ENCODE measurements around the gene OR2A5. TPM values are rescaled to one million over a fixed set of nuclear protein-coding genes. Genes with fewer than 3 reads are reported as not detected.
"Not testable (repeated sequence)": the region's sequence is repeated elsewhere in the genome, so short reads cannot be mapped to it uniquely, and the experiment has no call there.

Gene OR2A5
- total RNA-seq, 6 donors from 2014 or later, result not detected

DNA sequence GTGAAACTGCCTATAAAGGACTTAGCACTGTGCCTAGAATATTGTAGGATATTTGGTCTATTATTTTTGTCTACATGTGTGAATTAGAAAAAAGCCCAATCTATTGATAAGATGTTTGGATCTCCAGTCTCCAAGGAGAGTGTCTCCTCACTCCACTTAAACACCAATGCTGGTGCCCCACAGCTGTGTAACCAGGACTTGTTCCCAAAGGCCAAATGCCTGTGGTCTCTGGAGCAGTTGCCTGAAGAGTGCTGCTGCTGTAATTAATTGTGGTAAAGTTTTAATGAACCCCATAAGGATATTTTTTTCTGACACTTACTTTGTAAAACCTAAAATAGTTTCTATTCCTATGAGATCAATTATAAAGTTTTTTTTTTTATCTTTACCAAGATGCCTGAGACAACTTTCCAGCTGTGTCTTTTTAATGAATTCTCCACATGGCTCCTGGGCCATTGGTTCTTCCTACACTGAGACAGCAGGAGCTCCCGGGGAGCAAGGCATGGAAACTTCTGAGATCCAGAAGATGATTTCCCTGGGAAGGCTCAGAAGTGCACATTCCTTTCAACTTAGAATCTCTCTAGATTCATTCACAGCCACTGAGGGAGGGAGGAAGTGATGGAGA, 11.2 kb upstream of the OR2A5 start:
- ATAC-seq (ENCODE audit: low FRiP score in 2 of 2) (no peak), DNase-seq (no peak)
- H3K27ac ChIP-seq, result no peak overlapping the region

DNA sequence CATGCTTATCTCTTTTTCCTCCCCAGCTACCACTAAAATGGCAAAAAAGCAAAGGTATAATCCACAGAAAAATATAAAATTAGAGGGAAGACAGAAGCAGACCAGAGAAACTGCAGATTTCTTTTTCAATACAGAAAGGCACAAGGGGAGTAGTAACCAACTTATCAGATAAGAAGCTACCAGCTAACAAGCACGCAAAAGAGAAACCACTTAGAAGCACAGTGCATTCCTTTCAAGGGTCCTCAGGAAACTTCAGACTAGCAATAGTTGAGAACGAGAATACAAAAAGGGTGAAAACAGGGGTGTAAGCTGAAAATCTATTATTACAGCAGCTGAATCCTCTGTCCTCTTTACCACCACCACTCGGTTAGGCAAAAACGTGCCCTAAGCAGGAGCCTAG, 9.9 kb upstream of the OR2A5 start:
- no peak for TF ChIP-seq POLR2AphosphoS5 (IDR thresholded peaks at IDR 0.05)
- Histone ChIP-seq H3K27ac (no peak overlapping the region), H3K4me3 (no peak overlapping the region), H3K27me3 (no peaks in the 10 kb centered on the region), H3K4me1 (no peaks in the 10 kb centered on the region), H3K9me3 (no peaks in the 10 kb centered on the region), H3K36me3 (no peaks in the 10 kb centered on the region)
- DNase-seq (no peak), ATAC-seq (ENCODE audit: low FRiP score in 2 of 2) (no peak)
- 57 to 58% methylated on average over 4 of the region's 4 CpGs for WGBS, 2 donors

More for the DNA sequence above, 11.2 kb upstream of the OR2A5 start:
- H3K36me3 ChIP-seq, result no peaks in the 10 kb centered on the region
- WGBS, 2 donors, result 62 to 85% methylated on average over 1 of the region's 1 CpG
- no peaks in the 10 kb centered on the region for H3K27me3 ChIP-seq
- H3K4me1 ChIP-seq, result no peaks in the 10 kb centered on the region
- TF ChIP-seq, protein P1, sequence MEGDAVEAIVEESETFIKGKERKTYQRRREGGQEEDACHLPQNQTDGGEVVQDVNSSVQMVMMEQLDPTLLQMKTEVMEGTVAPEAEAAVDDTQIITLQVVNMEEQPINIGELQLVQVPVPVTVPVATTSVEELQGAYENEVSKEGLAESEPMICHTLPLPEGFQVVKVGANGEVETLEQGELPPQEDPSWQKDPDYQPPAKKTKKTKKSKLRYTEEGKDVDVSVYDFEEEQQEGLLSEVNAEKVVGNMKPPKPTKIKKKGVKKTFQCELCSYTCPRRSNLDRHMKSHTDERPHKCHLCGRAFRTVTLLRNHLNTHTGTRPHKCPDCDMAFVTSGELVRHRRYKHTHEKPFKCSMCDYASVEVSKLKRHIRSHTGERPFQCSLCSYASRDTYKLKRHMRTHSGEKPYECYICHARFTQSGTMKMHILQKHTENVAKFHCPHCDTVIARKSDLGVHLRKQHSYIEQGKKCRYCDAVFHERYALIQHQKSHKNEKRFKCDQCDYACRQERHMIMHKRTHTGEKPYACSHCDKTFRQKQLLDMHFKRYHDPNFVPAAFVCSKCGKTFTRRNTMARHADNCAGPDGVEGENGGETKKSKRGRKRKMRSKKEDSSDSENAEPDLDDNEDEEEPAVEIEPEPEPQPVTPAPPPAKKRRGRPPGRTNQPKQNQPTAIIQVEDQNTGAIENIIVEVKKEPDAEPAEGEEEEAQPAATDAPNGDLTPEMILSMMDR (IDR thresholded peaks at IDR 0.05), result no peak
- TF ChIP-seq EP300 (IDR thresholded peaks at IDR 0.05) (no peak), POLR2A (IDR thresholded peaks at IDR 0.05) (no peak), POLR2AphosphoS5 (IDR thresholded peaks at IDR 0.05) (no peak)
- H3K4me3 ChIP-seq, result no peak overlapping the region
- no peaks in the 10 kb centered on the region for H3K9me3 ChIP-seq

DNA sequence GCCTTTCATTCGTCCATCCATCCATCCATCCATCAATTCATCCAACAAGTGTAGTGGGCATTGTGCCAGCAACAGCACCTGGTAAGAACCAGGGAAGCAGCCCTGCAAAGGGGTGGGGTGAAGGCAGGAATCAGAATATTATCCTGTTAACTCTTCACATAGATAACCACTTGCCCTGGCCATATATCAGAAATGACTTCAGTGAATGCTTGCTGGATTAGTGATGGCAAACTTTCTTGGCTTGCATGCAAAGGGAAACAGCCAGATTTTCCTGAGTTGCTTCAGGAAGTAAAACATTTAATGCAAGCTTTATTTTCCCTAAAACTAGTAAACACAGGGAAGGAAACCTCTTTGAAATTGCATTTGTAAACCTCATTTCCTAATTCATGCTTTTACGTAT, 743 bp downstream of the OR2A5 start:
- Histone ChIP-seq H3K27me3 (no peaks in the 10 kb centered on the region), H3K4me1 (no peaks in the 10 kb centered on the region), H3K36me3 (no peaks in the 10 kb centered on the region), H3K4me3 (no peak overlapping the region), H3K27ac (no peak overlapping the region), H3K9me3 (no peaks in the 10 kb centered on the region)
- DNase-seq, result no peak
- 55 to 64% methylated on average over 2 of the region's 2 CpGs for WGBS, 2 donors
- TF ChIP-seq POLR2A (IDR thresholded peaks at IDR 0.05), result no peak
- no peak for TF ChIP-seq POLR2AphosphoS5 (IDR thresholded peaks at IDR 0.05)
- TF ChIP-seq, protein P1 (IDR thresholded peaks at IDR 0.05), result no peak
- no peak for TF ChIP-seq EP300 (IDR thresholded peaks at IDR 0.05)
- ATAC-seq (ENCODE audit: low FRiP score in 2 of 2), result no peak

DNA sequence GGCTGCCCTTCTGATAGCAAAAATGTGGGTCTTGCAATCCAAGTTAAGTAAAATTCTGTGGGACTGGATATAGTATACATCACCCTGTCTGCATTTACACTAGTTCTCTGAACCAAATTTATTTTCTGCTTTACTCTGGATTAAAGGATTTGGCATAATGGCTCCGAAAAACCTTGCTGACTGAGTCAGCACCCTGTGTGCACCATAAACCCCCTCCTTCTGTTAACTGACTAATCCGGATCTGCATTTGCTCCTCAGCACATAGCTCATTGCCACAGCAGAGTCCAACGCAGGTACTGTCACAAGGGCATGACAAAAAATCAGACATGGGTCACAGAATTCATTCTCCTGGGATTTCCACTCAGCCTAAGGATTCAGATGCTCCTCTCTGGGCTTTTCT, 1.3 kb downstream of the OR2A5 start:
- Histone ChIP-seq H3K4me1 (no peaks in the 10 kb centered on the region), H3K27ac (no peak overlapping the region), H3K9me3 (no peaks in the 10 kb centered on the region), H3K36me3 (no peaks in the 10 kb centered on the region), H3K27me3 (no peaks in the 10 kb centered on the region), H3K4me3 (no peak overlapping the region)
- ATAC-seq (ENCODE audit: low FRiP score in 2 of 2) (no peak), DNase-seq (no peak)
- WGBS, 2 donors, result 86 to 91% methylated on average over 3 of the region's 3 CpGs
- TF ChIP-seq, protein P1 (IDR thresholded peaks at IDR 0.05), result no peak
- TF ChIP-seq POLR2A (IDR thresholded peaks at IDR 0.05) (no peak), EP300 (IDR thresholded peaks at IDR 0.05) (no peak), POLR2AphosphoS5 (IDR thresholded peaks at IDR 0.05) (no peak)

DNA sequence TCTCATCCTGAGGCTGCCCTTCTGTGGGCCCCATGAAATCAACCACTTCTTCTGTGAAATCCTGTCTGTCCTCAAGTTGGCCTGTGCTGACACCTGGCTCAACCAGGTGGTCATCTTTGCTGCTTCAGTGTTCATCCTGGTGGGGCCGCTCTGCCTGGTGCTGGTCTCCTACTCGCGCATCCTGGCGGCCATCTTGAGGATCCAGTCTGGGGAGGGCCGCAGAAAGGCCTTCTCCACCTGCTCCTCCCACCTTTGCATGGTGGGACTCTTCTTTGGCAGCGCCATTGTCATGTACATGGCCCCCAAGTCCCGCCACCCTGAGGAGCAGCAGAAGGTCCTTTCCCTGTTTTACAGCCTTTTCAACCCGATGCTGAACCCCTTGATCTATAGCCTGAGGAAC, 2.1 kb downstream of the OR2A5 start:
- DNase-seq, result peak in 1 of 2 donors; percentile 13
- H3K4me3 ChIP-seq; H3K36me3 ChIP-seq; ATAC-seq (ENCODE audit: low FRiP score in 2 of 2); H3K27me3 ChIP-seq; H3K4me1 ChIP-seq; H3K27ac ChIP-seq; H3K9me3 ChIP-seq: not testable (repeated sequence)
- 89 to 90% methylated on average over 8 of the region's 8 CpGs for WGBS, 2 donors

DNA sequence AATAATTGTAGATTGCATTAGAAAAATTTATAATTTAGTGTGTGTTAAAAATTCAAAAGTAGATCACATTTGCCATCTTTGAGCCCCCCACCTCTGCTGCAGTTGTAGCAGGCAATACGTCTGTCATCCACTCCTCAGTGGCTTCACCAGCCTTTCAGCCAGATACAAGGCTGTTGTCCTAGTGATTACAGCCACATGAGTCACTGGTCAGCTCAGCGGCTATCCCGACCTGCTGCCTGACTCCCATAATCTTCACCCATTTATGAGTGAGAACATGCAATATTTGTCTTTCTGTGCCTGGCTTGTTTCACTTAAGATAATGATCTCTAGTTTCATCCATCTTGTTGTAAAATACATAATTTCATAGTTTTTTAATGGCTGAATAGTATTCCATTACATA, 9.2 kb downstream of the OR2A5 start:
- H3K36me3 ChIP-seq, result no peaks in the 10 kb centered on the region
- no peaks in the 10 kb centered on the region for H3K9me3 ChIP-seq
- WGBS, 2 donors, result 87 to 93% methylated on average over 3 of the region's 3 CpGs
- ATAC-seq (ENCODE audit: low FRiP score in 2 of 2) (no peak), DNase-seq (no peak)
- H3K4me3 ChIP-seq, result no peak overlapping the region
- no peak overlapping the region for H3K27ac ChIP-seq
- TF ChIP-seq, protein P1 (IDR thresholded peaks at IDR 0.05), result no peak
- no peak for TF ChIP-seq EP300 (IDR thresholded peaks at IDR 0.05)
- TF ChIP-seq POLR2AphosphoS5 (IDR thresholded peaks at IDR 0.05), result no peak
- TF ChIP-seq POLR2A (IDR thresholded peaks at IDR 0.05), result no peak
- H3K4me1 ChIP-seq, result no peaks in the 10 kb centered on the region
- H3K27me3 ChIP-seq, result no peaks in the 10 kb centered on the region
